HL-60 (cell line): Measurements from ENCODE around the gene GSTO2.
A peak's percentile ranks its signal among the peaks of the same experiment; 100 is the strongest.

Experiments
- DNase-seq, 2 experiments: peaks; one replicate each; pipeline ENCODE4 v3.0.0-alpha.2; 2010 to 2020; ENCODE audit warnings: low read depth in 1 of 2, low spot score in 1 of 2
- H3K27ac ChIP-seq: fragments of 250-450 bp; sonication (Bioruptor Pico); replicated peaks from 2 replicates; pipeline ENCODE4 v1.5.1; 2020; ENCODE audit warnings: mild to moderate bottlenecking, moderate library complexity
- H3K27me3 ChIP-seq: fragments of 250-450 bp; sonication (Bioruptor Pico); 2 replicates; pipeline ENCODE4 v1.5.1; 2021; ENCODE audit warnings: mild to moderate bottlenecking, moderate library complexity; ENCODE audit not compliant: insufficient read depth, poor library complexity, severe bottlenecking
- H3K4me3 ChIP-seq: replicated peaks from 2 replicates; pipeline ENCODE4 v1.5.1; 2011; ENCODE audit warnings: mild to moderate bottlenecking, control low read depth, low read length; ENCODE audit not compliant: insufficient read depth
- GABPA ChIP-seq: IDR thresholded peaks from 2 replicates; pipeline ENCODE4 v1.6.1; 2012; ENCODE audit warnings: low read depth
- POLR2AphosphoS5 ChIP-seq: IDR thresholded peaks from 2 replicates; pipeline ENCODE4 v1.6.1; 2012; ENCODE audit warnings: low read depth
- SPI1 ChIP-seq: IDR thresholded peaks from 2 replicates; pipeline ENCODE4 v1.6.1; 2012; ENCODE audit warnings: low read depth, mild to moderate bottlenecking, borderline replicate concordance
- TF ChIP-seq, protein P1 (sequence below): IDR thresholded peaks from one replicate; pipeline ENCODE4 v1.5.1; 2011; ENCODE audit warnings: low read length, control low read depth, inconsistent platforms; ENCODE audit not compliant: insufficient read depth
- TF ChIP-seq, protein P2 (sequence below): IDR thresholded peaks from 2 replicates; pipeline ENCODE4 v1.6.1; 2012; ENCODE audit warnings: low read depth; ENCODE audit not compliant: insufficient replicate concordance

The GSTO2 gene

DNA sequence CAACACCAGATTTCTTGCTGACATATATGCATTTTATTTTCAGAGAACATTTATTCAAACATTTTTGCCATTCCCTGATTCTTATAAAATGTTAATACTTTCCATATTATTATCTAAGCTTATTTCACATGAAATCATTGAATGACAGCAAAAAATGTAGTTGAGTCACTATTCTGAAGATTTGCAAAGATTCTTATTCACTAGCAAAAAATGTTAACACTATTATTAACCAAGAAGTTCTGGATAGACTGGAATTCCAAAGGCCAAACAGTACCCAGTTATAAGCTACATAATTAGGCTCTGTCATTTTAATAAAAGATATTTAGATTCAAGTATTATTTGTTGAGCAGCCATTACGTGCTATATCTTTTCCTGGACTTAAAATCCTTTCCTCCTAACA is 4.3 kb downstream of the GSTO2 start:
- H3K4me3 ChIP-seq, result no peak overlapping the region
- TF ChIP-seq, protein P1, sequence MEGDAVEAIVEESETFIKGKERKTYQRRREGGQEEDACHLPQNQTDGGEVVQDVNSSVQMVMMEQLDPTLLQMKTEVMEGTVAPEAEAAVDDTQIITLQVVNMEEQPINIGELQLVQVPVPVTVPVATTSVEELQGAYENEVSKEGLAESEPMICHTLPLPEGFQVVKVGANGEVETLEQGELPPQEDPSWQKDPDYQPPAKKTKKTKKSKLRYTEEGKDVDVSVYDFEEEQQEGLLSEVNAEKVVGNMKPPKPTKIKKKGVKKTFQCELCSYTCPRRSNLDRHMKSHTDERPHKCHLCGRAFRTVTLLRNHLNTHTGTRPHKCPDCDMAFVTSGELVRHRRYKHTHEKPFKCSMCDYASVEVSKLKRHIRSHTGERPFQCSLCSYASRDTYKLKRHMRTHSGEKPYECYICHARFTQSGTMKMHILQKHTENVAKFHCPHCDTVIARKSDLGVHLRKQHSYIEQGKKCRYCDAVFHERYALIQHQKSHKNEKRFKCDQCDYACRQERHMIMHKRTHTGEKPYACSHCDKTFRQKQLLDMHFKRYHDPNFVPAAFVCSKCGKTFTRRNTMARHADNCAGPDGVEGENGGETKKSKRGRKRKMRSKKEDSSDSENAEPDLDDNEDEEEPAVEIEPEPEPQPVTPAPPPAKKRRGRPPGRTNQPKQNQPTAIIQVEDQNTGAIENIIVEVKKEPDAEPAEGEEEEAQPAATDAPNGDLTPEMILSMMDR, result no peak
- TF ChIP-seq, protein P2, sequence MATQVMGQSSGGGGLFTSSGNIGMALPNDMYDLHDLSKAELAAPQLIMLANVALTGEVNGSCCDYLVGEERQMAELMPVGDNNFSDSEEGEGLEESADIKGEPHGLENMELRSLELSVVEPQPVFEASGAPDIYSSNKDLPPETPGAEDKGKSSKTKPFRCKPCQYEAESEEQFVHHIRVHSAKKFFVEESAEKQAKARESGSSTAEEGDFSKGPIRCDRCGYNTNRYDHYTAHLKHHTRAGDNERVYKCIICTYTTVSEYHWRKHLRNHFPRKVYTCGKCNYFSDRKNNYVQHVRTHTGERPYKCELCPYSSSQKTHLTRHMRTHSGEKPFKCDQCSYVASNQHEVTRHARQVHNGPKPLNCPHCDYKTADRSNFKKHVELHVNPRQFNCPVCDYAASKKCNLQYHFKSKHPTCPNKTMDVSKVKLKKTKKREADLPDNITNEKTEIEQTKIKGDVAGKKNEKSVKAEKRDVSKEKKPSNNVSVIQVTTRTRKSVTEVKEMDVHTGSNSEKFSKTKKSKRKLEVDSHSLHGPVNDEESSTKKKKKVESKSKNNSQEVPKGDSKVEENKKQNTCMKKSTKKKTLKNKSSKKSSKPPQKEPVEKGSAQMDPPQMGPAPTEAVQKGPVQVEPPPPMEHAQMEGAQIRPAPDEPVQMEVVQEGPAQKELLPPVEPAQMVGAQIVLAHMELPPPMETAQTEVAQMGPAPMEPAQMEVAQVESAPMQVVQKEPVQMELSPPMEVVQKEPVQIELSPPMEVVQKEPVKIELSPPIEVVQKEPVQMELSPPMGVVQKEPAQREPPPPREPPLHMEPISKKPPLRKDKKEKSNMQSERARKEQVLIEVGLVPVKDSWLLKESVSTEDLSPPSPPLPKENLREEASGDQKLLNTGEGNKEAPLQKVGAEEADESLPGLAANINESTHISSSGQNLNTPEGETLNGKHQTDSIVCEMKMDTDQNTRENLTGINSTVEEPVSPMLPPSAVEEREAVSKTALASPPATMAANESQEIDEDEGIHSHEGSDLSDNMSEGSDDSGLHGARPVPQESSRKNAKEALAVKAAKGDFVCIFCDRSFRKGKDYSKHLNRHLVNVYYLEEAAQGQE, result no peak
- no peaks in the 10 kb centered on the region for H3K27me3 ChIP-seq
- H3K27ac ChIP-seq, result no peak overlapping the region
- no peak for DNase-seq

DNA sequence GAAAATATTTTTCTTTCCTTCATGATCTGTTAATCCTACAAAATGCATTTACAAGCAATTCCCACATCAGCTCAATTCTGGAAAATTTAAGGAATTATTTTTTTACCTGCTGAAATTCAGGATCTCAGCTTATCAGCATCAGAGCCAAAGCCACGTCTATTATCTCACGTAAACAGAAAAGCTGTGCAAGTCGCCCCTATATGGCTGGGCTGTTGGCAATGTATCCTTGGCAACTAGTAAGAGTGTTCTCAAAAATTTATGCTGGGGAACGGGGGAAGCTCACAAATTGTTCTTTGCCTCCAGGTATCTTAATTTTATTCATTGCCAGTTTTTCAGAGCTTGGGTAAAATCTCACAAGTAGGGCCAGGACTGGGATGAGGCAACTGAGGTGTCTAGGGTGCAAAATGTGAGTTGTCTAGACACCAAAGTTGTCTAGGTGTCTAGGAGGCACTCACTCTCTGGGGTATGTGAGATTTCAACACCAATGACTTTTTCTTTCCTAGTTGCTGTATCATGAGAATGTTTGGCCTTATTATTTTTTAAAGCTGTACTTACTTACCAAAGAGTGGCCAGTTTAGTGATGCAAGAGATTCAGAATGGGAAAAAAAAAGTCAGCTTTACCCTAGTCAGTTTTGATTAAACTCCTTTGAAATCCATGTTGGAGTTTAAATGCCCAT is 5.1 kb downstream of the GSTO2 start:
- Histone ChIP-seq H3K27ac (no peak overlapping the region), H3K27me3 (no peaks in the 10 kb centered on the region), H3K4me3 (no peak overlapping the region)
- TF ChIP-seq, protein P2, result no peak
- TF ChIP-seq, protein P1, result no peak
- no peak for TF ChIP-seq POLR2AphosphoS5
- no peak for TF ChIP-seq SPI1
- no peak for TF ChIP-seq GABPA
- DNase-seq, result no peak

DNA sequence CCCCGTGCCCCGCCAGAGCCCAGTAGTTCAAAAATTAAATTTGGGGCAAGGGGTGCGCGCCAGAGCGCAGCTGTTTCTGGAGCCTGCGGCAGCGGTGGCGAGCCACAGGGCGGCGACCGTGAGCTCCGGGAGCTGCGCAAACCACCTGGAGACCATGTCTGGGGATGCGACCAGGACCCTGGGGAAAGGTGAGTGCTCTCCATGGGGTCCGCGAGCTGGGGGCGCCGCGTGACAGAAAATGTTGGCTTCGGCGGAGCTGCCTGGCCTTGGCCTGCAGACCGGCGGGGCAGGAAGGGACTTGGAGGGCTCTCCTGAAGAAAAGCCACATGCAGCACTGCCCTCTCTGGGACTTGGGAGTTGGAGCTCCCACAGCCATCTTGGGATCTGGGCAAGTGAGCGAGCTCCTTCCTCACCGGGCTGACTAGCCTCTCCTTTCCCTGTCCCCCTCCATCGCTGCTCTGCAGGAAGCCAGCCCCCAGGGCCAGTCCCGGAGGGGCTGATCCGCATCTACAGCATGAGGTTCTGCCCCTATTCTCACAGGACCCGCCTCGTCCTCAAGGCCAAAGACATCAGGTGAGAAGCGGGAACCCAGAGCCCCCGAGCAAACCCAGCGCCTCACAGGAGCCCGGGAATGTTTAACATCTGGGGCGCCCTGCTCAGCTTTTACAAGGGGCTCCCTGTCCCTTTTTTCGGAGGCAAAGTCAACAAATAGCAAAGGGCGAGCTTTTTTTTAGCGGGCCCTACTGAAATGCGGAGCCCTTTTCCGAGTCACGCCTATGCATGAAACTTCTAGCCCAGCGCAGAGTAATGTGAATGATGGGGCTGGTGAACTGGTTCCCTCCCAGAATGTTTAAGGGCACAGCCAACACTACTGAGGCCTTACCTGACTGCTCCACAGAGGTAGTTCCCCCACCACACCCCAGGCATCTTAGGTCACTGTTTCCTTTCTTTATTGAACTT is 6.1 kb downstream of the GSTO2 start:
- Histone ChIP-seq H3K27ac (no peak overlapping the region), H3K4me3 (peak overlapping the region; percentile 25), H3K27me3 (no peaks in the 10 kb centered on the region)
- TF ChIP-seq, protein P1, result peak; percentile 62
- TF ChIP-seq, protein P2, result no peak
- TF ChIP-seq SPI1 (no peak), GABPA (no peak)
- peak in 1 of 2 experiments; percentile 36 for DNase-seq
